GM21717 (cell line): ENCODE results near the gene TTF2.
A peak's percentile ranks its signal among the peaks of the same experiment; 100 is the strongest.
"Not testable (repeated sequence)": the region's sequence is repeated elsewhere in the genome, so short reads cannot be mapped to it uniquely, and the experiment has no call there.

Experiments used
- ATAC-seq: cut with Tn5 transposase; IDR thresholded peaks from one replicate; pipeline ENCODE4 v1.9.1; 2021; ENCODE audit warnings: mild to moderate bottlenecking, moderate library complexity; ENCODE audit not compliant: unreplicated experiment

The TTF2 gene

GRCh38 chr1:117119144-117119543 is 59.0 kb downstream of the TTF2 start:
- ATAC-seq = not testable (repeated sequence)

GRCh38 chr1:117120774-117121588 is 60.9 kb downstream of the TTF2 start:
- no peak for ATAC-seq

- peak; percentile 94 for ATAC-seq
Measured at GRCh38 chr1:117121589-117122329, 61.6 kb downstream of the TTF2 start, which contains the start of gene TRIM45. Gene TRIM45, minus strand, starts transcription at chr1:117121749. Its CDS starts 548 bp downstream, at chr1:117121201.

- ATAC-seq = no peak
Measured at GRCh38 chr1:117122330-117123025, 62.4 kb downstream of the TTF2 start.

GRCh38 chr1:117123274-117123673 is 63.1 kb downstream of the TTF2 start:
- ATAC-seq = no peak

- no peak for ATAC-seq
Measured at GRCh38 chr1:117124661-117125060, 64.5 kb downstream of the TTF2 start.

GRCh38 chr1:117127795-117128194 is 67.7 kb downstream of the TTF2 start:
- no peak for ATAC-seq

GRCh38 chr1:117128323-117129079 is 68.4 kb downstream of the TTF2 start:
- no peak for ATAC-seq

GRCh38 chr1:117130526-117130925 is 70.4 kb downstream of the TTF2 start:
- no peak for ATAC-seq

- ATAC-seq = no peak
Measured at GRCh38 chr1:117135329-117135728, 75.2 kb downstream of the TTF2 start.

- ATAC-seq = no peak
Measured at GRCh38 chr1:117136749-117137148, 76.6 kb downstream of the TTF2 start.

GRCh38 chr1:117137281-117137855 is 77.2 kb downstream of the TTF2 start:
- ATAC-seq = no peak

- ATAC-seq = no peak
Measured at GRCh38 chr1:117138106-117138505, 78.0 kb downstream of the TTF2 start.

- ATAC-seq = no peak
Measured at GRCh38 chr1:117138561-117138960, 78.4 kb downstream of the TTF2 start.

- ATAC-seq = no peak
Measured at GRCh38 chr1:117142200-117142599, 82.1 kb downstream of the TTF2 start.

- no peak for ATAC-seq
Measured at GRCh38 chr1:117143172-117143571, 83.0 kb downstream of the TTF2 start.

GRCh38 chr1:117143871-117144270 is 83.7 kb downstream of the TTF2 start:
- ATAC-seq = no peak

- no peak for ATAC-seq
Measured at GRCh38 chr1:117146072-117146471, 85.9 kb downstream of the TTF2 start.

- ATAC-seq = no peak
Measured at GRCh38 chr1:117146575-117147340, 86.6 kb downstream of the TTF2 start.
